HAP-1 (cell line): Measurements from ENCODE around the gene PHF1.

Source experiments
- DNase-seq, 2 experiments: peaks; one replicate each; pipeline ENCODE4 v3.0.0-alpha.2; 2016 to 2020; ENCODE audit warnings: low spot score in 2 of 2
- H3K27me3 ChIP-seq: fragments of 250-450 bp; sonication (Bioruptor Pico); 2 replicates; pipeline ENCODE4 v1.5.1; 2020; ENCODE audit warnings: low read depth, mild to moderate bottlenecking, moderate library complexity
- H3K36me3 ChIP-seq: fragments of 250-450 bp; sonication (Bioruptor Pico); replicated peaks from 2 replicates; pipeline ENCODE4 v1.5.1; 2020; ENCODE audit warnings: mild to moderate bottlenecking
- H3K4me1 ChIP-seq: fragments of 250-450 bp; sonication (Bioruptor Pico); 2 replicates; pipeline ENCODE4 v1.5.1; 2020; ENCODE audit warnings: mild to moderate bottlenecking
- H3K4me3 ChIP-seq: fragments of 250-450 bp; sonication (Bioruptor Pico); 2 replicates; pipeline ENCODE4 v1.5.1; 2020; ENCODE audit warnings: mild to moderate bottlenecking, moderate library complexity
- H3K9me3 ChIP-seq: fragments of 250-450 bp; sonication (Bioruptor Pico); 2 replicates; pipeline ENCODE4 v1.5.1; 2020; ENCODE audit warnings: mild to moderate bottlenecking, moderate library complexity
- in situ Hi-C: fragments of 300-500 bp; cut with MboI; formaldehyde crosslinking; loops from 3 replicates; pipeline ENCODE4 v1.14.3; 2020; ENCODE audit warnings: low sequenced_read_pairs, inconsistent platforms, mixed read lengths

PHF1 gene

GRCh38 chr6:33405386-33405940 is 5.4 kb upstream of the PHF1 start:
- Histone ChIP-seq H3K4me3 (no peak overlapping the region), H3K27me3 (no peaks in the 10 kb centered on the region), H3K4me1 (peaks cover 3% of the 10 kb centered on the region; the same call in 1 of the 2 replicates), H3K9me3 (no peaks in the 10 kb centered on the region), H3K36me3 (peaks cover 77% of the 10 kb centered on the region)
- DNase-seq, result no peak
- in situ Hi-C loops, result no loop called here

GRCh38 chr6:33406126-33406525 is 4.7 kb upstream of the PHF1 start:
- Histone ChIP-seq H3K9me3 (no peaks in the 10 kb centered on the region), H3K36me3 (peaks cover 71% of the 10 kb centered on the region), H3K4me1 (peaks cover 3% of the 10 kb centered on the region; the same call in 1 of the 2 replicates), H3K4me3 (no peak overlapping the region), H3K27me3 (no peaks in the 10 kb centered on the region)
- in situ Hi-C loops, result no loop called here
- DNase-seq, result no peak

GRCh38 chr6:33407132-33407718 is 3.6 kb upstream of the PHF1 start:
- in situ Hi-C loops, result no loop called here
- Histone ChIP-seq H3K4me3 (no peak overlapping the region), H3K36me3 (peaks cover 60% of the 10 kb centered on the region), H3K4me1 (peaks cover 6% of the 10 kb centered on the region), H3K27me3 (no peaks in the 10 kb centered on the region), H3K9me3 (no peaks in the 10 kb centered on the region)
- no peak for DNase-seq

- peak; percentile 93 to 98 for DNase-seq
- in situ Hi-C loops, result no loop called here
- no peaks in the 10 kb centered on the region for H3K27me3 ChIP-seq
- H3K9me3 ChIP-seq, result no peaks in the 10 kb centered on the region
- H3K4me1 ChIP-seq, result peaks cover 6% of the 10 kb centered on the region
- H3K4me3 ChIP-seq, result peak overlapping the region; percentile 46
- H3K36me3 ChIP-seq, result peaks cover 47% of the 10 kb centered on the region
These were observed 634 bp upstream of the PHF1 start for GRCh38 chr6:33410050-33410710.

- no peaks in the 10 kb centered on the region for H3K27me3 ChIP-seq
- in situ Hi-C loops, result no loop called here
- peaks cover 45% of the 10 kb centered on the region for H3K36me3 ChIP-seq
These were observed 805 bp downstream of the PHF1 start for GRCh38 chr6:33411632-33412005.

GRCh38 chr6:33412140-33413009 is 1.6 kb downstream of the PHF1 start:
- in situ Hi-C loops, result no loop called here
- no peak for DNase-seq
- H3K9me3 ChIP-seq, result no peaks in the 10 kb centered on the region
- peaks cover 38% of the 10 kb centered on the region for H3K36me3 ChIP-seq
- H3K4me1 ChIP-seq, result peaks cover 18% of the 10 kb centered on the region
- H3K4me3 ChIP-seq, result no peak overlapping the region
- no peaks in the 10 kb centered on the region for H3K27me3 ChIP-seq

More at GRCh38 chr6:33411632-33412005, 805 bp downstream of the PHF1 start:
- peaks cover 12% of the 10 kb centered on the region for H3K4me1 ChIP-seq
- H3K9me3 ChIP-seq, result no peaks in the 10 kb centered on the region
- DNase-seq, result no peak
- peak overlapping the region; percentile 46 for H3K4me3 ChIP-seq

- Histone ChIP-seq H3K36me3 (peaks cover 27% of the 10 kb centered on the region), H3K9me3 (no peaks in the 10 kb centered on the region), H3K27me3 (no peaks in the 10 kb centered on the region), H3K4me1 (peaks cover 20% of the 10 kb centered on the region), H3K4me3 (no peak overlapping the region)
- in situ Hi-C loops, result no loop called here
- DNase-seq, result no peak
These were observed 2.7 kb downstream of the PHF1 start for GRCh38 chr6:33413241-33414120.

- no peak overlapping the region for H3K4me3 ChIP-seq
- no peaks in the 10 kb centered on the region for H3K27me3 ChIP-seq
- in situ Hi-C loops, result no loop called here
- DNase-seq, result peak in 1 of 2 experiments; percentile 49
- peaks cover 23% of the 10 kb centered on the region for H3K4me1 ChIP-seq
- H3K9me3 ChIP-seq, result no peaks in the 10 kb centered on the region
- peaks cover 26% of the 10 kb centered on the region for H3K36me3 ChIP-seq
These were observed 3.9 kb downstream of the PHF1 start for GRCh38 chr6:33414592-33415271.

- no peak overlapping the region for H3K4me3 ChIP-seq
- no peak for DNase-seq
- peaks cover 21% of the 10 kb centered on the region for H3K4me1 ChIP-seq
- peaks cover 26% of the 10 kb centered on the region for H3K36me3 ChIP-seq
- H3K9me3 ChIP-seq, result no peaks in the 10 kb centered on the region
- H3K27me3 ChIP-seq, result no peaks in the 10 kb centered on the region
- in situ Hi-C loops, result no loop called here
These were observed 5.0 kb downstream of the PHF1 start for GRCh38 chr6:33415831-33416230.

GRCh38 chr6:33416386-33417127 is 5.7 kb downstream of the PHF1 start:
- DNase-seq, result no peak
- Histone ChIP-seq H3K9me3 (no peaks in the 10 kb centered on the region), H3K36me3 (peaks cover 26% of the 10 kb centered on the region), H3K27me3 (peaks cover 5% of the 10 kb centered on the region; the same call in 1 of the 2 replicates), H3K4me1 (peaks cover 19% of the 10 kb centered on the region), H3K4me3 (peak overlapping the region; percentile 55)
- in situ Hi-C loops, result no loop called here

- peak in 1 of 2 experiments; percentile 42 for DNase-seq
- peaks cover 10% of the 10 kb centered on the region for H3K27me3 ChIP-seq
- peak overlapping the region; percentile 55 for H3K4me3 ChIP-seq
- H3K9me3 ChIP-seq, result no peaks in the 10 kb centered on the region
- H3K36me3 ChIP-seq, result peaks cover 26% of the 10 kb centered on the region
- H3K4me1 ChIP-seq, result peaks cover 17% of the 10 kb centered on the region
- in situ Hi-C loops, result no loop called here
These were observed 6.5 kb downstream of the PHF1 start for GRCh38 chr6:33417128-33417902.
